Urothelium cell line (cell line): ENCODE measurements around the gene JHY.

Experiments
- DNase-seq: peaks from one replicate; pipeline ENCODE4 v3.0.0; 2011; ENCODE audit warnings: low spot score, mixed read lengths
- FAIRE-seq: peaks from 2 replicates; lab custom pipeline; 2011; peaks lifted over from hg19 to GRCh38; lab: Jason Lieb, UNC

Gene JHY

DNA sequence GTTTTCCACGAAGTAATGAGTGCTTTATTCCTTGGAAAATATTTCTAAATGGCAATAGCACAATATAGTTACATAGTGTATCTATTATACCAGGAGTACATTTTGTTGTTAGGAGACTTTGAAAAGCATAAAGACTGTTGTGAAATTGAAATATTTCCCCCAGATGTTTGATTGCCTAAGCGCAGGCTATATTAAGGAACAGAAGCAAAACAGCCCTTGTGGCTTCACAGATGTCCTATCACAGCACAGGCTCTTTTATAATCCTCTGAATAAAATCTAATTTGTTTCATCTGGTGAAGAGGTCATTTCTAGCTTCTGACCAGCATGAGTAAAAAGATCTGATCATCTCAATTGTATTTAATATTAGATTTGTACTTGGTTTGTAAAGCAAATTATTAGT, 50.9 kb downstream of the JHY start:
- FAIRE-seq = no peak
- DNase-seq = no peak

DNA sequence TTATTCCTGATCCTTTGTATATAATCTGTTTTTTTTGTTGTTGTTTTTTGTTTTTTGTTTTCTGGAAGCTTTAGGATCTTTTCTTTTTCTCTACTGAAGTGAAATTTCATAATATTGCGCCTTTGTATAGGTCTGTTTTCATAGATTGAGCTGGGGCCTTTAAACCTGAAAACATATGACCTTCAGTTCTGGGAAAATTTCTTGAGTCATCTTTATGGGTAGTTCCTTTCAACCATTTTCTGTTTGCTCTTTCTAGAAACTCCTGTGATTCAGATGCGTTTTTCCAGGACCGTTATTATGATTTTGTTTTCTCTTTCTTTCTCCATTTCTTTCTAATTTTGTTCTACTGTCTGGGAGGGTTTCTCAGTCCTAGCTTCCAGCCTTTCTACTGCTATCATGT, 55.4 kb downstream of the JHY start:
- no peak for DNase-seq

DNA sequence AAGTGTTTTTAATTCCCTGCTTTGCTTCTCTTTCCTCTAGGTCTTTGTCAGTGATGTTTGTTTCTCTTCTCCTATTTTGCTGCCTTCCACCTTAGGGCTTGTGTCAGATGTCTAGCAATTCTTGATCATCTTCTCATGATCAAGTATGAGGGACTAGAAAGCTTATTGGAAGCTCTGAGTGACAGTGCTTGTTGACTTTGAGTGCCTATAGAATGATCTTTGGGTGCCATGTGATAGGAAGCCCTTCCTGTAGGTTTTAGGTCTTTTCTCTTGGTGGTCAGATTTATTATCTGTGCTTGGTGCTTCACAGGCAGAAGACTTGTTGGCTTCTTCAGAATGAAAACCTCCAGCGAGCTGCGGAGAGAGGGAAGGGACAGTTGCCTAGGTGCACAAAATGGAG, 56.0 kb downstream of the JHY start:
- DNase-seq = no peak
- no peak for FAIRE-seq

More for the DNA sequence above, 55.4 kb downstream of the JHY start:
- no peak for FAIRE-seq

DNA sequence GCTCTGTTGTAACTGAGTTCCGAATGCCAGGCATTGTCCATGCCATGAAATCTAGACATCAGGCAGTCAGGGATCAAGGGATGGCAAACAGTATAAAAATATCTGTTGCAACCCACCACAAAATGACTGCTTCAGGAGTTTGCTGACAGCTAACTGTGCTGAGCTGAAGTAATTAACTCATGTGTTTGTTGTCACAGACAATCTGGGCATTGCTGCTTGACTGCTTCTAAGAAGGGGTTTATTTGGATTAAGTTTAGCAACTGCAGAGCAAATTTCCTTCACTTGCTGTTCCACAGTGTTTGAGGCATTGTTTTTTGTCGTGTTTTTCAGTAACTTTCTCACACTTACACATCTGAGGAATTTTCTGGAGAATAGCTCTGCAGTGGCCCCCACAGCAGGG, 68.7 kb downstream of the JHY start:
- FAIRE-seq (no peak), DNase-seq (no peak)

GRCh38 chr11:122954455-122954854, 71.9 kb downstream of the JHY start:
- FAIRE-seq (no peak), DNase-seq (no peak)

DNA sequence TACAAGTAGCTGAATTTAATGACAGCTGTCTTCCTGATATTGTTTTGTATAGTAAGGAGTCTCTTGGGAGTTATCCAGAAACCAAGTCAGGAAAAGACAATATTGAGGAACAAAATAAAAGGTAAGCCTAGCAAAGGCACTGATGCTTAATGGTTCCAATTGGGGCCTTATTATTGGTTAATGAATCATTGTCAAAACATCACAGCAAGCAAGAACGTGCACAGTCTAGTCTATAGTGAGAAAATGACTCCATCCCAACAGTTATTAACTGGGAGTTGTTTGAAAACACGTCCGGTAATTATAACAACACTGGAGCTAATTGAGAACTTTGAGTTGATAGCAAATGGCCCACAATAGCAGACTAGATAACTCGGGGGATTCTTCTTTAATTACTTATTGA, 81.4 kb downstream of the JHY start:
- FAIRE-seq (no peak), DNase-seq (no peak)

DNA sequence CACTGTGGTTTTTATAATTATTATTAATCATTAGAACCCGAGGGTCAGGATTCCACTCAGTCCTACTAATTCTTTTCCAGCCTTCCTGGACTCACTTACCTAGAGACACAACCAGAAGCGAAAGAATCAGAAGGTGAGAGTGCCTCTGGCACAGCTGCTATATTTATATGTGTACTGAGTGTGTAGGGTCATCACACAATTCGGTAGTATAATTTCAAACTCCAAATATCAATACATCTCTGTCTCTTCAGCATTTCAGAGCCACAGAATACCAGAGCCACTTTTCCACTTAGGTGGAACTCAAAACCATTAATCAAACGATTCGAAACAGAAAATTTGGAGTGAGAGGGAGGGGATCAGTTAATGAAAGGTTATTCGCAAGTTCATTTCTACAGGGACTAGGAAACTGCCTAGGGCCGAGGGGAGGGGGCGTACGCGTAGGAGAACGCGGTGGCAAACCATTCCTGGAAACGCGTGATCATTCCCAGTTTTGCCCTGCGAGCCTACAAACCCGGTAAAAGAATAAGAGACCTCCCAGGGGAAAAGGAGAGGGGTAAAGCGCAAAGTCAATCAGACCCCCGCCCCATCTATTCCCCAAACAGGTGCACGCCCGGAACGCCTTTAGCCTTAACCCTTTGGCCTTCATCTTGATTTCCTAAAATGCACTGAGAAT, 93.6 kb downstream of the JHY start:
- DNase-seq (no peak), FAIRE-seq (no peak)

GRCh38 chr11:122976734-122977469, 94.3 kb downstream of the JHY start:
- peak; percentile 31 for DNase-seq
- FAIRE-seq = no peak

DNA sequence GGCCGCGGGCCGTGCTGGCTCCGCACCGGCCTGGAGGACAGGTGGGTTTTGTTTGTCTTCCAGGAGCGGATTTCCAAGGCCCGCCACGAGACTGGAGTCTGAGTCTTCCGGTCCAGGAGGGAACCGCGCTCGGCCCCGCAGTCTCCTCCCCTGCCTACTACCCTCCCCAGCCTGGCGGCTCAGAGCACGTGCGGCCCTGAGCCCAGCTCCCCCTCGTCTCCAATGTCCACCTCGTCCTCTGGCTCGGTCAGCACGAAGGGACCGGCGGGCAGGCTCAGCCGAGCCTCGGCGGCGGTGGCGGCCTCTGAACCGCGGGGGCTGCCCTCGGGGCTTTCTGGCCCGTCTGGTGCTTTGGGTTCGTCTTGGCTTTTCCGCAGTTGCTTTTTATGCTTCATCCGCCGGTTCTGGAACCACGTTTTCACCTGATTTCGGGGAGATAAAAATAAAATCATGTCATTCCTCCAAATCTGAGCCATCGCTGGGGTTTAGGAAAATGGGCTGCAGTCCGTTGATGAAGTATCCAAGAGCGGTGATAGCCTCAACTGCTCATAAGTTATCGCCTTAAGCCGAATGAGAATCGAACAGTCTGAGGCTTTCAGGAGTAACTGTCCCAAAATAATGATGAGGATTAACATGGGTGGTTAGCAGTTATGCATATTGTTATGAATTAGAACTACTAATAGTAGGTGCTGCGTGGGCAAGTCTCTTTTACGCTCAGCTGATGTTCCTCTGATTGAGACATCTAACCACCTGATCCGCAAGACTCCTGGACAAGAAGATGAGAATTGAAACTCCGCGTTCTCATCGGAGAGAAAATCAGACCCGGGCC, 95.1 kb downstream of the JHY start:
- FAIRE-seq = no peak
- DNase-seq = no peak

DNA sequence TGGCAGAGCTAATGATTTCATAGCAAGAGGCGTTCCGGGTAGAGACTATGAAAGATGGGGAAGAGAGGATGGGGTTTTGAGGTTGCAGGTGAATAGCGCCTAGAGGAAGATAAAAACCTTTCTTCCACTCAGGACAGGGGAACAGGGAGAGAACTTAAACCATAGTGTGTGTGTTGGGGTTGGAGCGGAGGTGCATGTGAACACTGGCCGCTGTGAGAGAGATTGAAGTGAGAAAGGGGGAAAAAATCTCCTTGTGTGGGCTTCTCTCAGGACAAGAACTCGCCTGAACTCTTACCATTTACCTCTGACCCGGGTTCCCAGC, 95.7 kb downstream of the JHY start:
- DNase-seq (no peak), FAIRE-seq (no peak)

DNA sequence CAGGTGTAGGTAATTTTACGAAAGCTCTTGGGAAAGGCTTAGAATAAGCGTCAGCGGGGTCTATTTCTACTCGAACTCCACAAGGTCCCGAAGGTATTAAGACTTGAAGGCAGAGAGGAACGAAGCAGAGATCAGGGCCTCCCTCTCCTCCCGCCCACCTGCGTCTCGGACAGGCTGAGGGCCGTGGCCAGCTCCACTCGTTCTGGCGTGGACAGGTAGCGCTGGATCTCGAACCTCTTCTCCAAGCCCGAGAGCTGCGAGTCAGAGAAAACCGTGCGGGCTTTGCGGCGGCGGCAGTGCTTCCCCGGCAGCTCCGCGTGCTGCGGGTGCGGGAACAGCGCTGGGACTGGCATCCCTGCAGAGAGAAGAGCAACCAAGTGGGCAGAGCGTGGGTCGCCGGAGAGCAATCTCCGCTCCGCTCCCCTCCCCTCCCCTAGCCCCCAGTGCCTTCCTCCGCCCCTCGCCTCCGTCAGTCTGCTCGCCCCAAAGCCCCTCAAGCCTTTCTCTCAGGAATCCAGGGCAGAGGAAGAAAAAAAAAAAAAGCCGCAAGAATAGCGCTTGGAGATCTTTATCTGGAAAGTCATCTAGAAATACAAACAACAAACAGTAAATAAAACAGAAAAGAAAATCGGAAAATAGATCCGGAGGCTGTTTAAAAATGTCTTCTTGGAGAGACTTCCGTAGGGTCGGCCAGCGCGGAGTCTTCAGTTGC, 96.7 kb downstream of the JHY start:
- DNase-seq (no peak), FAIRE-seq (no peak)

DNA sequence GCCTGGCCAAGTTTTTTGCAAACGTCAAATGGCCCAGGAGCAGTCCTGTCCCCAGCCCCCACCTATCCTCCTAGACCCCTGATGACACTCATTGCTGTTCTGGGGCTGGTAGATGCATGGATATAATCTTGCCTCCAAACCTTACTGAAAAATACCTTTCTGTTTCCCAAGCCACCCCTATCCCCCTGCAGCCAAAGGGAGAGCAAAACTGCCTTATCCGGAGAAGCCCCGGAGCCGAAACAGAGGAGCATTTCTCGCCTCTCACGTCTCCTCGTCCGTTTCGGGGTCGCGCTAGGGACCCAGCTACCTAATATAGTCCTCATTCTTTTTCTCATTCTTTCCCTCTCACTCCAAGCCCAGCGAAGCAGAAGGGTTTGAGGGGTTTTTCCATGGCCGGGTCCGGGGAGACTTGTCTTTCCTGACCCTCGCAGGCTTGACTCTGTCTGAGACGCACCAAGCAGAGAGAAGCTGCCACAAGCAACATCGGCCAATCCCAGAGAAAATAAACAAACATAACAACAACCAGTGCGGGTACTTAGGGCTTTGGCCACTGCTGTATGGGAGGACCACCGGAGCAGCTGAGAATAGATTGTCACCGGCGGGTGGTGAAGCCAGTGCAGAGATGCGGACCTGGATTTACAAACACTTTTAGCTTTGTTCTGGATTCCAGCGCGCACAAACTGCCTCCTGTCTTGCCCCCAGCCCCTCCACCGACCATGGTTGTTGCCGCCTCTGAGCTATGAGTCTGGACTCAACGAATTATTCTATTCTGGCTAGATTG, 97.4 kb downstream of the JHY start:
- no peak for FAIRE-seq

GRCh38 chr11:122981388-122982264, 99.1 kb downstream of the JHY start, which contains the start of gene BSX:
BSX (minus strand) TSS chr11:122981834; CDS start chr11:122981671, 163 bp downstream.
- no peak for FAIRE-seq
- DNase-seq = peak; percentile 75

More for the DNA sequence above, 97.4 kb downstream of the JHY start:
- DNase-seq = no peak

DNA sequence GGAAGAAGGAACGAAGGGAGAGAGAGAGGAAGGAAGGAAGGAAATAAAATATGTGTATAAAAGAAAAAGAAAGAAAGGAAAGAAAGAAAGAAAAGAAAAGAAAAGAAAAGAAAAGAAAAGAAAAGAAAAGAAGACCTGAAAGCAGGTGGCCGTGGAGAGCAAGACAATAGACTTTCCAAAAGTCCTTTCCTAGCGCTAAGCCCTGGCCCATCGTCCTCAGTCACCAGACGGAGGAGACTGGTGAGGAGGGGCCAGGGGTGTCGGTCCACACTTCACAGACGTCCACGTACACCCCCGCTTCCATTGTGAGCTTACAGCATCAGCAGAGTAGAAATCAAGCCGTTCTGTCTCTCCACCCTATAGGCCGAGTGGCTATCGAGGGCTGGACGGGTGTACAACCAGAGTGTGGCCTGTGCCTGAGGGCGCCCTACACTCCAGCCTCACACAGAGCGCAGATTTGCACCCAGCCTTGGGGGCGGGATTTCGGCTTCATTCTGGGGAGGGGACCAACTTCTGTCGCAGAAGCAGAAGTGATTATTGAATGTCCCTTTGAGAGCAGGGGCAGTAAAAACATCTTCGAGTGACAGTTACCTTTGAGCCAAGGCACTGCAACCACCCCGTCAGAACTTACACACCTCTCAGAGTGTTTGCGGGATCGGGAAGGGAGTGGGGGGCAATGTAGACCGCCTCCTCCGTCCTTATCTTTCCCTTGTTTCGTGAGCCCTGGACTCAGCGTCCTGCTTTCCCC, 101.1 kb downstream of the JHY start:
- DNase-seq (no peak), FAIRE-seq (no peak)

DNA sequence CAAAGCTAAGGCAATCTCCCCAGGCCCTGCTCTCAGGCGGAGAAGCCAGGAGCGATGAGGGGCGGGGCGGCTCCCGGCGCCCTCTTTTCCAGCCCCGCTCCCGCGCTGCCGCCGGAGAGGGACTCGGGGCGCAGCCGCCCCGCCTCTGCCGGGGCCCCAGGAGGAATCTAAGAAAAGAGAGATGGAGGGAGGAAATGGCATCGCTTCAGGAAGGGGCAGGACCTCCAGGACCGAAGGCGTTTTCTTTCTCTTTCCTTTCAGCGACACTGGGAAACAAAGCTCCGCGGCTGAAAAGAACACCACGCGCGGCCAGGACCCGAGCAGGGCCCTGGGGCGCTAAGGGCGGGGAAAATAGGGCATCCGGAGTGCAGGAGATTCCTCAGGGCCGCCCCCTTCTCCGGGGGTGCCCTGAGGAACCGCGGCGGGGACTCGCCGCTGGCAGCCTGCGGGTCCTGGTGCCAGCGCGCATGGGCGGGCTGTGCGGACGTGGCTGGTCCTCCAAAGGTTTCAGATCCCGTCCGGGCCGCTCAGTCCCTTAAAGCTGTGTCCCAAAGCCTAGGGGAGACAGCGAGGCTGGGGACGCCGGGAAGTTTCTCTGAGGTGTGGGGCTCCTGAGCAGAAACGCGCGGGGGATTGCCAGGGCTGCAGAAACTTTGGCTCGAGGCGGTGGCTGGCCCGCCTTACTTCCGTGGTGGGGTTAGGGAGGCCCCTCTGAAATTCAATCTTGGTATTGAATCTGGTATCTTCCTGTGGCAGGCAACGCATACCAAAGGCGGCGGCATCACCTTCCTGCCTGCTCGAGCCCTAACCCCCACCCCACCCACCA, 101.8 kb downstream of the JHY start:
- FAIRE-seq (no peak), DNase-seq (peak; percentile 43)

- FAIRE-seq = no peak
- DNase-seq = no peak
Measured at GRCh38 chr11:122995526-122995925, 113.0 kb downstream of the JHY start.

DNA sequence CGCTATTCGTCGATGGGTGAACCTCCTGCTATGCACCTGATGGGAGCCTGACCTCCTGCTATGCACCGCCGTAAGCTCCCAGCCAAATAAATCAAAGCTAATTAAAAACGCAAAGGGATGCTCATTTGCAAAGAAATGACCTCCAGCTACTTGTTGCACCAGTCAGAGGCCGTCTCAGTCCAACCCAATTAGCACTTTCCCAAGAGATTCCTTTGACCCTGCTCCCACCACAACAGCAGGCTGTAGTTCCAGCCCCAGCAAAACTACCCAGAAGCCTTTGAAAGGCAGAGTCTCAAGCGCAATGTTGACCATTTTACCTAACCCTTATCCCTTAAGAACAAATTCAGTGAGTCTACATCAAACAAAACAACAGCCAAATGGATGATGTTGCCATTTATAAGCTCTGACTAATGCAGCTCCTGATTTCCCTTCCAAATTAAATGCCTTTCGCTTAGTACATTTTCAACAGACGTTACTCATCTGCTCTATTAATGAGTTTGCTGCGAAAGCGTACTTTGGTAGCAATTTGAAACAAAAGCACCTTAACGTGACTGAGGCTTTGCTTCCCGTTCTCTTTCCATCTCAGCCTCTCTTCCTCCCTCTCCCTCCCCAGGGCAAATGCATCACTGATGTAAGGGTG, 116.3 kb downstream of the JHY start:
- DNase-seq (no peak), FAIRE-seq (no peak)
